ENCODE results near the gene ACSL6.

Gene ACSL6

DNA sequence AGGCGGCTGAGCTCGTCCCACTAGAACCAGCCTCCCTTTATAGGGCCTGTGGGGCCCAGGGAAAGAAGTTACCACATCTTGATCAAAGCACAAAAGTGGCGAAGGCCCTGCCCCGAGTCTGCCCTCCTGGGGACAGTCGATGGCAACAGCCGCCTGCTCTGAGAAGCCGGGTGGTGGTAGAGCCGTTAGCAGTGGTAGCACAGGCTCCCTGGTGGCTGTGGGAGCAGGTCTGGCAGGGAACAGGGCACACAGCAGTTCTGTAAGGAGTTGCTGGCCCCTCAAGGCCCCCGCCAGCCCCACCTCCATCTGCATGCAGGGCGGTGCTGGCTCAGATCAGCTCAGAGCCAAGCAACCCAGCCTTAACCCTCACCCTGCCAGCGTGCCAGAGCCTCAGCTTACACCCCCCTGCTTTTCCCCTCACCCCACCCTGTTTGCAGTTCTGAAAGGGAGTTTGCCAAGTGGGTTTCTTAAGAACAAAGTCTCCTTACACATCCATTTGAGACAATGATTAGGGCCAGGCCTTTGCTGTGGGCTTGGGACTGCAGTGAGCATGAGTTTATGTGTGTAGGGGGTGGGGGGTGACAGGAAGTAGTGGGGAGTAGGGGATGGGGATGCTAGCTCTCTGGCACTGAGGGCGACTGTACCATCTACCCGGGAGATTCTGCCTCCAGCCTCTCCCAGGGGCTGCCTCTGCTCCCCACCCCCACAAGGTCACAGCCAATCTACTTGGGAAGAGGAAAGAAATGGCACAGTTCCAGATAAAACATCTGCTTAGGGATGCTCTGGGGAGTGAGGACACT is 11.8 kb downstream of the ACSL6 start:
- TF ChIP-seq, protein P1, sequence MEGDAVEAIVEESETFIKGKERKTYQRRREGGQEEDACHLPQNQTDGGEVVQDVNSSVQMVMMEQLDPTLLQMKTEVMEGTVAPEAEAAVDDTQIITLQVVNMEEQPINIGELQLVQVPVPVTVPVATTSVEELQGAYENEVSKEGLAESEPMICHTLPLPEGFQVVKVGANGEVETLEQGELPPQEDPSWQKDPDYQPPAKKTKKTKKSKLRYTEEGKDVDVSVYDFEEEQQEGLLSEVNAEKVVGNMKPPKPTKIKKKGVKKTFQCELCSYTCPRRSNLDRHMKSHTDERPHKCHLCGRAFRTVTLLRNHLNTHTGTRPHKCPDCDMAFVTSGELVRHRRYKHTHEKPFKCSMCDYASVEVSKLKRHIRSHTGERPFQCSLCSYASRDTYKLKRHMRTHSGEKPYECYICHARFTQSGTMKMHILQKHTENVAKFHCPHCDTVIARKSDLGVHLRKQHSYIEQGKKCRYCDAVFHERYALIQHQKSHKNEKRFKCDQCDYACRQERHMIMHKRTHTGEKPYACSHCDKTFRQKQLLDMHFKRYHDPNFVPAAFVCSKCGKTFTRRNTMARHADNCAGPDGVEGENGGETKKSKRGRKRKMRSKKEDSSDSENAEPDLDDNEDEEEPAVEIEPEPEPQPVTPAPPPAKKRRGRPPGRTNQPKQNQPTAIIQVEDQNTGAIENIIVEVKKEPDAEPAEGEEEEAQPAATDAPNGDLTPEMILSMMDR (conservative IDR thresholded peaks at IDR 0.05; ENCODE audit: low read depth, low read length), result no peak
- no peak overlapping the region for H3K4me3 ChIP-seq (ENCODE audit: low read depth, low read length)
- no peak for DNase-seq (ENCODE audit: low read depth)

DNA sequence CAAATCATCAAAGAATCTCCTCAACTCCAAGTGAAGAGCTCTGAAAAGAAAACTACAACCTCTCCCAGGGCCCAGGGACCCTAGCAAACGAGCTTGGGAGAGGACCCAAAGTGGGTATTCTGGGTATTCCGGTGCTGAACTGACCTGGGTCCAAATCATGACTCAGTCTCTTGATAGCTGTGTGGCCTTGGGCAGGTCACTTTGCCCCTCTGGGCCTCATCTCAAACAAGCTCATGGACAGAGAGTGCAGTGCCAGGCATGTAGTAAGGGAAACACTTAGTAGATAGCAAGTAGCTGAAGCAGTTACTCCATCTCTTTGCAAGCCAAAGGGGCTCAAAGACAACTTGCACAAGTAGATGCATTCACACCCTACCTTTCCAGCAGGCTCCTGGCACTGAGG is 12.4 kb downstream of the ACSL6 start:
- no peak overlapping the region for H3K4me3 ChIP-seq (ENCODE audit: low read depth, low read length)
- no peak for DNase-seq (ENCODE audit: low read depth)
- TF ChIP-seq, protein P1 (conservative IDR thresholded peaks at IDR 0.05; ENCODE audit: low read depth, low read length), result no peak

- DNase-seq (ENCODE audit: low read depth), result no peak
- no peak overlapping the region for H3K4me3 ChIP-seq (ENCODE audit: low read depth, low read length)
- TF ChIP-seq, protein P1 (conservative IDR thresholded peaks at IDR 0.05; ENCODE audit: low read depth, low read length), result no peak
Observed at GRCh38 chr5:131998431-131999040, 12.9 kb downstream of the ACSL6 start.

GRCh38 chr5:131997727-131998117 is 13.7 kb downstream of the ACSL6 start:
- no peak for DNase-seq (ENCODE audit: low read depth)
- TF ChIP-seq, protein P1 (conservative IDR thresholded peaks at IDR 0.05; ENCODE audit: low read depth, low read length), result no peak
- H3K4me3 ChIP-seq (ENCODE audit: low read depth, low read length), result no peak overlapping the region

GRCh38 chr5:131997026-131997726 is 14.3 kb downstream of the ACSL6 start:
- DNase-seq (ENCODE audit: low read depth), result no peak
- TF ChIP-seq, protein P1 (conservative IDR thresholded peaks at IDR 0.05; ENCODE audit: low read depth, low read length), result no peak
- H3K4me3 ChIP-seq (ENCODE audit: low read depth, low read length), result no peak overlapping the region

DNA sequence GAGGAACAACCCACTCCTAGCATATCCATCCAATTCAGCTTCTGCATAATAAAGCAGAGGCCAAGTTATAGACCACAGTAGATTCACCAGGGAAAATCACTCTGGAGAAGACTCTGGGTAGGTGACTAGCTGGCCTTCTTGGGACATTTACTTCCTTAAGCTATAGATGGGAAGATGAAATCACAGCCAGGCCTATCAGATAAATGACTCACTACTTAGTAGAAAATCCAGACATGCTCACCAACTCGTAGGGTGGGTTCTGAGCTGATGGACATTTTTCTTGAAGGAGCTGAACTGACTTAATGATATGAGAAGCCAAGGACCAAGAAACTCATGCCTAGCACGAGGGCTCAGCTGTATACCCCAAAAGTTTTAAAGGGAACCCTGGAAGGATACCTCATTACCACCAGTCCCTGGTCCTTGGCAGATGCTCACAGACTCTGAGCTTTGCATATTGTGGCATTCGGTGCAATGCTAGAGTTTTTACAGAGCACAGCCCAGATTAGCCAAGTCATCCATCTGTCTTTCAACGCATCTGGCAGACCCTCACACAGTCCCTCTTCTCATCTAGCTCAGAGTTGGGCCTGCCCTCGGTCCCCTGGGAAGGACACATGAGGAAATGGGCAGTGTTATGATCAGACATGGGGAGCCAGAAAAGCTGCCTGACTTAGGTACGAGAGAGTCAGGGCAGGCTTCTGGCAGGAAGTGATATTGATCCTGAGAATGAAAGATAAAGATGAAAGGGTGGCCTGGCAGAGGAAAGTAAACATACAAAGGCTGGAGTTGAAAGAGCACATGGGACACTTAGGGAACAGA is 15.0 kb downstream of the ACSL6 start:
- no peak for DNase-seq (ENCODE audit: low read depth)
- TF ChIP-seq, protein P1 (conservative IDR thresholded peaks at IDR 0.05; ENCODE audit: low read depth, low read length), result no peak
- H3K4me3 ChIP-seq (ENCODE audit: low read depth, low read length), result no peak overlapping the region

All from choroid plexus epithelial cell (primary cell).